Effector CD4-positive, alpha-beta T cell (primary cell): ENCODE results near the gene MED13.
"Not testable (repeated sequence)": the region's sequence is repeated elsewhere in the genome, so short reads cannot be mapped to it uniquely, and the experiment has no call there.

ENCODE experiments used
- DNase-seq: peaks from one replicate; pipeline ENCODE4 v3.0.0-alpha.2; 2020

The MED13 gene

GRCh38 chr17:61996916-61997605 is 68.0 kb downstream of the MED13 start:
- DNase-seq = no peak

GRCh38 chr17:61989509-61989908 is 75.6 kb downstream of the MED13 start:
- no peak for DNase-seq

GRCh38 chr17:61986898-61987297 is 78.2 kb downstream of the MED13 start:
- DNase-seq = no peak

- DNase-seq = no peak
These were observed 80.3 kb downstream of the MED13 start for GRCh38 chr17:61984821-61985220.

GRCh38 chr17:61981323-61981722 is 83.8 kb downstream of the MED13 start:
- DNase-seq = no peak

- DNase-seq = no peak
These were observed 84.5 kb downstream of the MED13 start for GRCh38 chr17:61980535-61980934.

GRCh38 chr17:61974115-61974514 is 91.0 kb downstream of the MED13 start:
- no peak for DNase-seq

GRCh38 chr17:61972311-61972710 is 92.8 kb downstream of the MED13 start:
- no peak for DNase-seq

GRCh38 chr17:61970030-61970429 is 95.0 kb downstream of the MED13 start:
- no peak for DNase-seq

- DNase-seq = no peak
These were observed 96.3 kb downstream of the MED13 start for GRCh38 chr17:61968757-61969156.

- no peak for DNase-seq
These were observed 97.3 kb downstream of the MED13 start for GRCh38 chr17:61967729-61968128.

GRCh38 chr17:61966191-61966590 is 98.9 kb downstream of the MED13 start:
- DNase-seq = no peak

GRCh38 chr17:61955619-61956018 is 109.5 kb downstream of the MED13 start:
- no peak for DNase-seq

GRCh38 chr17:61947367-61948078 is 117.6 kb downstream of the MED13 start:
- DNase-seq = no peak

- no peak for DNase-seq
These were observed 118.7 kb downstream of the MED13 start for GRCh38 chr17:61946359-61946758.

GRCh38 chr17:61943117-61943516 is 122.0 kb downstream of the MED13 start:
- DNase-seq = no peak

- no peak for DNase-seq
These were observed 123.0 kb downstream of the MED13 start for GRCh38 chr17:61942085-61942484.

- no peak for DNase-seq
These were observed 137.0 kb downstream of the MED13 start for GRCh38 chr17:61928101-61928436.

- DNase-seq = peak; percentile 97
These were observed 137.6 kb downstream of the MED13 start, which contains the start of gene INTS2 for GRCh38 chr17:61927208-61928100. Gene INTS2 (minus strand): TSS chr17:61927982. CDS start chr17:61926644, 1,338 bp downstream.

- DNase-seq = no peak
These were observed 138.3 kb downstream of the MED13 start for GRCh38 chr17:61926826-61927207.

GRCh38 chr17:61915162-61915561 is 149.9 kb downstream of the MED13 start:
- DNase-seq = not testable (repeated sequence)

GRCh38 chr17:61908292-61909037 is 156.6 kb downstream of the MED13 start:
- no peak for DNase-seq

- no peak for DNase-seq
These were observed 157.7 kb downstream of the MED13 start for GRCh38 chr17:61907361-61907760.
